CD4-positive, alpha-beta memory T cell (primary cell): ENCODE data around the gene THSD4. TPM values are rescaled to one million over a fixed set of nuclear protein-coding genes. Genes with fewer than 3 reads are reported as not detected.
"Not testable (repeated sequence)": the region's sequence is repeated elsewhere in the genome, so short reads cannot be mapped to it uniquely, and the experiment has no call there.

Experiments
- CTCF ChIA-PET: fragments of 350-600 bp; sonication (Branson Sonifier 250); formaldehyde crosslinking; loops from one replicate; lab custom pipeline; 2021; ENCODE audit warnings: inconsistent platforms; ENCODE audit not compliant: partially characterized antibody; lab: Charles Lee
- POLR2A ChIA-PET: fragments of 350-600 bp; sonication (Branson Sonifier 250); formaldehyde crosslinking; loops from one replicate; lab custom pipeline; 2021; ENCODE audit not compliant: partially characterized antibody; lab: Charles Lee
- DNase-seq, 5 donors: peaks; one replicate each; pipeline versions ENCODE4 v3.0.0 to v3.0.0-alpha.2; 2020 to 2022; ENCODE audit warnings: mixed read lengths in 1 of 5
- H3K27ac ChIP-seq: one replicate; pipeline ENCODE4 v1.7.0; 2013; ENCODE audit warnings: low read depth, low read length
- H3K27me3 ChIP-seq: 2 replicates; pipeline ENCODE4 v1.7.0; 2013; ENCODE audit warnings: mild to moderate bottlenecking, low read length, moderate library complexity; ENCODE audit not compliant: insufficient read depth
- H3K36me3 ChIP-seq: 2 replicates; pipeline ENCODE4 v1.7.0; 2013; ENCODE audit warnings: mild to moderate bottlenecking, low read length, moderate library complexity; ENCODE audit not compliant: insufficient read depth
- H3K4me1 ChIP-seq: 2 replicates; pipeline ENCODE4 v1.7.0; 2013; ENCODE audit warnings: mild to moderate bottlenecking, low read length, moderate library complexity; ENCODE audit not compliant: insufficient read depth
- H3K4me3 ChIP-seq, 2 donors: one replicate each; pipeline ENCODE4 v1.7.0; 2013; ENCODE audit warnings: low read length in 2 of 2, mild to moderate bottlenecking in 1 of 2
- H3K9me3 ChIP-seq, 2 donors: one replicate each; pipeline ENCODE4 v1.7.0; 2013; ENCODE audit warnings: low read length in 2 of 2, control low read depth in 1 of 2; ENCODE audit not compliant: control insufficient read depth in 1 of 2
- H3K27ac Mint-ChIP-seq, 7 donors: one replicate each; pipeline ENCODE4 v1.8.0; 2020 to 2021; ENCODE audit warnings: mixed read lengths in 7 of 7, mild to moderate bottlenecking in 6 of 7, inconsistent platforms in 3 of 7, moderate library complexity in 3 of 7
- H3K27me3 Mint-ChIP-seq, 2 donors: one replicate each; pipeline ENCODE4 v1.8.0; 2020 to 2021; ENCODE audit warnings: mixed read lengths in 2 of 2
- H3K36me3 Mint-ChIP-seq, 2 donors: one replicate each; pipeline ENCODE4 v1.8.0; 2020 to 2021; ENCODE audit warnings: mixed read lengths in 2 of 2, inconsistent platforms in 1 of 2, mild to moderate bottlenecking in 1 of 2
- H3K4me1 Mint-ChIP-seq, 4 donors: one replicate each; pipeline ENCODE4 v1.8.0; 2020 to 2021; ENCODE audit warnings: mixed read lengths in 4 of 4, mild to moderate bottlenecking in 1 of 4
- H3K4me3 Mint-ChIP-seq, 8 donors: one replicate each; pipeline ENCODE4 v1.8.0; 2020 to 2021; ENCODE audit warnings: mixed read lengths in 8 of 8, mild to moderate bottlenecking in 7 of 8, moderate library complexity in 6 of 8, inconsistent platforms in 3 of 8
- H3K9me3 Mint-ChIP-seq, 8 donors: one replicate each; pipeline ENCODE4 v1.8.0; 2020 to 2021; ENCODE audit warnings: mixed read lengths in 8 of 8, mild to moderate bottlenecking in 5 of 8, inconsistent platforms in 3 of 8, moderate library complexity in 1 of 8
- intact Hi-C: fragments of 100-400 bp; cut with micrococcal nuclease; formaldehyde crosslinking; loops from one replicate; pipeline ENCODE4 v1.15.1; 2023
- polyA plus RNA-seq, 2 donors: library from polyadenylated mRNA; unstranded; fragments of 300-500 nt; fragmentation: Illumina TruSeq; gene quantifications; one replicate each; pipeline ENCODE4 v1.2.3, GENCODE V29; 2021
- total RNA-seq, 2 experiments: library from RNA; stranded (reverse); gene quantifications; one replicate each; pipeline ENCODE4 v1.2.3, GENCODE V29; 2021

The THSD4 gene
- total and polyA plus RNA-seq, 4 experiments from 2014 or later: not detected

DNA sequence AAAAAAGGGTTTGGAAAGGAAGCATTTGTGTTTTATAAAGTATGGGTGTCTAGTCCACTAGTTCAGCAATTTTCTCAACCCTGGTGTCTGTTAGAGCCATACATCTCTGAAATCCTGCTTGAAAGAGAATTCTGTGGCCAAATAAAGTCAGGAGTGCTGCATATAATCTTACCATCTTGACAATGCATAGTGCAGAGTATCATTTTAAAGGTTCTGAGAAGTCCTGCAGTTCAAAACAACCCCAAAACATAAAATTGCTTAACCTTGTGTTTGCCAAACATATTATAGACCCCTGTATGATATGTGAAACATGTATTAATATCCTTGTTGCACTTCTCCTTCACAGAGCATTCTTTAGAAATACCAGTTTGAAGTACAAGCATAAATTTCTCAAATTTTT lies 191.3 kb downstream of the THSD4 start:
- H3K9me3 Mint-ChIP-seq: peaks cover 0 to 3% (median 0%) of the 10 kb centered on the region in 8 donors
- no peak overlapping the region for H3K4me3 Mint-ChIP-seq
- no peaks in the 10 kb centered on the region for H3K36me3 Mint-ChIP-seq
- H3K4me1 ChIP-seq: no peaks in the 10 kb centered on the region
- DNase-seq: no peak
- H3K27ac Mint-ChIP-seq: no peak overlapping the region
- no peaks in the 10 kb centered on the region for H3K4me1 Mint-ChIP-seq
- H3K9me3 ChIP-seq: no peaks in the 10 kb centered on the region
- ChIA-PET POLR2A (no interaction called here), CTCF (no interaction called here)
- no peaks in the 10 kb centered on the region for H3K27me3 ChIP-seq
- no peak overlapping the region for H3K27ac ChIP-seq
- H3K27me3 Mint-ChIP-seq: peaks cover 0 to 5% of the 10 kb centered on the region in 2 donors
- no peak overlapping the region for H3K4me3 ChIP-seq
- intact Hi-C loops: no loop called here
- H3K36me3 ChIP-seq: no peaks in the 10 kb centered on the region

GRCh38 chr15:71312194-71312708 lies 197.0 kb downstream of the THSD4 start:
- no peaks in the 10 kb centered on the region for H3K4me1 Mint-ChIP-seq
- ChIA-PET CTCF (no interaction called here), POLR2A (no interaction called here)
- no peaks in the 10 kb centered on the region for H3K36me3 ChIP-seq
- H3K4me1 ChIP-seq: no peaks in the 10 kb centered on the region
- no peaks in the 10 kb centered on the region for H3K27me3 ChIP-seq
- peaks cover 2 to 12% (median 4%) of the 10 kb centered on the region in 8 donors for H3K9me3 Mint-ChIP-seq
- intact Hi-C loops: no loop called here
- DNase-seq: no peak
- H3K4me3 ChIP-seq: no peak overlapping the region
- no peak overlapping the region for H3K27ac ChIP-seq
- no peak overlapping the region for H3K27ac Mint-ChIP-seq
- no peak overlapping the region for H3K4me3 Mint-ChIP-seq
- no peaks in the 10 kb centered on the region for H3K9me3 ChIP-seq
- peaks cover 0 to 9% of the 10 kb centered on the region in 2 donors for H3K36me3 Mint-ChIP-seq
- peaks cover 4 to 5% of the 10 kb centered on the region in 2 donors for H3K27me3 Mint-ChIP-seq

DNA sequence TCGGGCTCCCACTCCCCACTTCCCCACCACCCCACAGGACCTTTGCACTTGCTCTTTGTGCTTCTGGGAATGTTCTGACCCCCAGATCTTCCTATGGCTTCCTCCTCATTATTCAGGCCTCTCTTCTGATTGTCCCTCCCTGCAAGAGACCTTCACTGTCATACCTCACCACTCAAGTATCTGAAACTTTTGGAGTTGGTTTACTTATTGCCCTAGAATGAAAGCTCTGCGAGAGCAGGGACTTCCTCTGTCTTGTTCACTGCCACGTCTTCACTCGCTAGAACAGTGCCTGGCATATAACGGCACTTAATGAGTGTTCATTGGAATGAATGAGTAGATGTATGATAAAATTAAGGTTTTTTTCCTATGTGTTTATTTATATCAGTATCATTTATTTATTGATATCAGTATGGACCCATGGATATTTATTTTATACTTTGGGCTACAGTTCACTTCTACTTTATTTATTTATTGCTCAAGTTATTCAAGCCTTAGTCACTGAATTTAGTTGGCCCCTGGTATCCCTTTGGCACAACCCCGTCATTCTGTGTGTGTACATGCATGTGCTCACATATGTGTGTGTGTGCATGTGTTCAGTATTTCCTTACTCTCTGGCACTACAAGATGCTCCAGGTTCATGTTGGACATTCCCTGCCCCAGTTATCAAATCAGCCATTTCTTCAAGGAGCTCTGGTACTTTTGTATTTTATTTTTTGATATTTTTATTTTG lies 197.6 kb downstream of the THSD4 start:
- no peak for DNase-seq
- Mint-ChIP-seq H3K27me3 (peaks cover 5 to 6% of the 10 kb centered on the region in 2 donors), H3K9me3 (peaks cover 0 to 12% (median 5%) of the 10 kb centered on the region in 8 donors), H3K27ac (no peak overlapping the region), H3K36me3 (peaks cover 0 to 10% of the 10 kb centered on the region in 2 donors), H3K4me1 (no peaks in the 10 kb centered on the region), H3K4me3 (no peak overlapping the region)
- Histone ChIP-seq H3K27ac (no peak overlapping the region), H3K27me3 (no peaks in the 10 kb centered on the region), H3K9me3 (no peaks in the 10 kb centered on the region), H3K4me3 (no peak overlapping the region), H3K4me1 (no peaks in the 10 kb centered on the region), H3K36me3 (no peaks in the 10 kb centered on the region)
- POLR2A ChIA-PET: no interaction called here
- CTCF ChIA-PET: no interaction called here
- intact Hi-C loops: no loop called here

GRCh38 chr15:71313806-71314205 lies 198.5 kb downstream of the THSD4 start:
- H3K4me1 ChIP-seq: no peaks in the 10 kb centered on the region
- H3K27ac Mint-ChIP-seq: no peak overlapping the region
- H3K4me3 Mint-ChIP-seq: no peak overlapping the region
- peaks cover 0 to 10% of the 10 kb centered on the region in 2 donors for H3K36me3 Mint-ChIP-seq
- no peak overlapping the region for H3K4me3 ChIP-seq
- ChIA-PET POLR2A (no interaction called here), CTCF (no interaction called here)
- peaks cover 7 to 8% of the 10 kb centered on the region in 2 donors for H3K27me3 Mint-ChIP-seq
- no peaks in the 10 kb centered on the region for H3K9me3 ChIP-seq
- peaks cover 2 to 13% (median 6%) of the 10 kb centered on the region in 8 donors for H3K9me3 Mint-ChIP-seq
- H3K27me3 ChIP-seq: no peaks in the 10 kb centered on the region
- no peaks in the 10 kb centered on the region for H3K36me3 ChIP-seq
- no peak overlapping the region for H3K27ac ChIP-seq
- H3K4me1 Mint-ChIP-seq: no peaks in the 10 kb centered on the region
- intact Hi-C loops: no loop called here
- no peak for DNase-seq

GRCh38 chr15:71314956-71315537 lies 199.8 kb downstream of the THSD4 start:
- Histone ChIP-seq H3K27me3 (no peaks in the 10 kb centered on the region), H3K4me1 (no peaks in the 10 kb centered on the region), H3K4me3 (no peak overlapping the region), H3K9me3 (no peaks in the 10 kb centered on the region), H3K36me3 (no peaks in the 10 kb centered on the region), H3K27ac (no peak overlapping the region)
- Mint-ChIP-seq H3K4me1 (no peaks in the 10 kb centered on the region), H3K27me3 (peaks cover 9 to 10% of the 10 kb centered on the region in 2 donors), H3K36me3 (peaks cover 0 to 10% of the 10 kb centered on the region in 2 donors), H3K27ac (no peak overlapping the region), H3K4me3 (no peak overlapping the region), H3K9me3 (peaks cover 2 to 15% (median 6%) of the 10 kb centered on the region in 8 donors)
- CTCF ChIA-PET: no interaction called here
- POLR2A ChIA-PET: no interaction called here
- no peak for DNase-seq
- intact Hi-C loops: no loop called here

DNA sequence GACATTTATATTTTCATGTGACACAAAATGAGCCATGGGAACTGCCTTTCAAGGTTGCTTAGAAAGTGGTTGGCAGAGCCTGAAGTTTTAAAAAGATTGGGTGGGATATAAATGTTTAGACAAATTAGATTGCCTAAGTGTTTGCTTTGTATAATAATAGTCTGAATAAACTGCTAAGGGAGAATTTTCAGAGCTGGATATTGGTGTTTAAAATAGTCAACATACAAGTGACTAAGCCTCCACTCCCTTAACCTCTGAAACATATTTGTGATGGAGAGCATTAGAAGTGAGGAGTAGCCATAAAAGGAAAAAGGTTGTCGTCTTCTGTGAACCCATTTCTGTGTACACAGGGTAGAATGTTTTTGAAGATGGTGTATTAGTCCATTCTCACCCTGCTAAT lies 201.6 kb downstream of the THSD4 start:
- Mint-ChIP-seq H3K27me3 (peaks cover 9 to 10% of the 10 kb centered on the region in 2 donors), H3K4me3 (no peak overlapping the region), H3K27ac (no peak overlapping the region), H3K9me3 (peaks cover 2 to 15% (median 6%) of the 10 kb centered on the region in 8 donors), H3K4me1 (no peaks in the 10 kb centered on the region), H3K36me3 (peaks cover 0 to 10% of the 10 kb centered on the region in 2 donors)
- Histone ChIP-seq H3K27ac (no peak overlapping the region), H3K36me3 (no peaks in the 10 kb centered on the region), H3K27me3 (no peaks in the 10 kb centered on the region), H3K4me1 (no peaks in the 10 kb centered on the region), H3K4me3 (no peak overlapping the region), H3K9me3 (no peaks in the 10 kb centered on the region)
- ChIA-PET CTCF (no interaction called here), POLR2A (no interaction called here)
- no peak for DNase-seq
- intact Hi-C loops: no loop called here

GRCh38 chr15:71319424-71319823 lies 204.2 kb downstream of the THSD4 start:
- Mint-ChIP-seq H3K9me3 (peaks cover 0 to 15% (median 3%) of the 10 kb centered on the region in 8 donors), H3K27me3 (peaks cover 8 to 11% of the 10 kb centered on the region in 2 donors)
- H3K4me3 ChIP-seq, H3K36me3 Mint-ChIP-seq, H3K36me3 ChIP-seq, H3K4me1 Mint-ChIP-seq, H3K27ac Mint-ChIP-seq, H3K27ac ChIP-seq, intact Hi-C loops, H3K4me3 Mint-ChIP-seq, CTCF ChIA-PET, H3K9me3 ChIP-seq, POLR2A ChIA-PET, H3K4me1 ChIP-seq, H3K27me3 ChIP-seq, DNase-seq: not testable (repeated sequence)
